Liver (tissue), 9 donors: ENCODE data around the gene RHBDF2. TPM values are rescaled to one million over a fixed set of nuclear protein-coding genes. Genes with fewer than 3 reads are reported as not detected.

Source experiments
- DNase-seq: peaks from one replicate; pipeline ENCODE4 v3.0.0-alpha.2; 2017; ENCODE audit warnings: low spot score
- H3K27ac ChIP-seq, 2 donors: one replicate each; pipeline ENCODE4 v1.7.0; 2013; ENCODE audit warnings: inconsistent platforms in 2 of 2, low read length in 2 of 2, control low read depth in 1 of 2, low read depth in 1 of 2, mild to moderate bottlenecking in 1 of 2
- H3K27me3 ChIP-seq, 4 donors: one replicate each; pipeline versions ENCODE4 v1.6.1 to v1.7.0; 2013; ENCODE audit warnings: low read length in 3 of 4, inconsistent platforms in 1 of 4, mild to moderate bottlenecking in 1 of 4, moderate library complexity in 1 of 4; ENCODE audit not compliant: control insufficient read depth in 4 of 4, insufficient read depth in 4 of 4
- H3K36me3 ChIP-seq, 4 donors: one replicate each; pipeline versions ENCODE4 v1.6.1 to v1.7.0; 2013; ENCODE audit warnings: low read length in 3 of 4, mild to moderate bottlenecking in 3 of 4, low read depth in 1 of 4, moderate library complexity in 1 of 4; ENCODE audit not compliant: control insufficient read depth in 4 of 4, insufficient read depth in 3 of 4
- H3K4me1 ChIP-seq, 4 donors: one replicate each; pipeline versions ENCODE4 v1.6.1 to v1.7.0; 2013; ENCODE audit warnings: low read length in 3 of 4, mild to moderate bottlenecking in 3 of 4, moderate library complexity in 1 of 4; ENCODE audit not compliant: control insufficient read depth in 4 of 4, insufficient read depth in 4 of 4
- H3K4me3 ChIP-seq, 3 donors: one replicate each; pipeline versions ENCODE4 v1.6.1 to v1.7.0; 2013; ENCODE audit warnings: low read length in 3 of 3, control low read depth in 1 of 3, low read depth in 1 of 3, mild to moderate bottlenecking in 1 of 3
- H3K9ac ChIP-seq, 2 donors: one replicate each; pipeline ENCODE4 v1.7.0; 2013; ENCODE audit warnings: low read length in 2 of 2, mild to moderate bottlenecking in 2 of 2, moderate library complexity in 2 of 2, control low read depth in 1 of 2, low read depth in 1 of 2
- H3K9me3 ChIP-seq, 4 donors: one replicate each; pipeline versions ENCODE4 v1.6.1 to v1.7.0; 2013; ENCODE audit warnings: low read length in 3 of 4; ENCODE audit not compliant: control insufficient read depth in 4 of 4
- EGR1 ChIP-seq, 2 donors: IDR thresholded peaks; 2 replicates each; pipeline ENCODE4 v1.6.1; 2016 to 2018; ENCODE audit warnings: antibody characterized with exemption in 2 of 2, low read depth in 2 of 2
- FOXA2 ChIP-seq: IDR thresholded peaks from 2 replicates; pipeline ENCODE4 v1.6.1; 2016; ENCODE audit warnings: antibody characterized with exemption
- GABPA ChIP-seq, 2 donors: IDR thresholded peaks in 1 of 2; conservative IDR thresholded peaks in 1 of 2; 2 replicates each; pipeline ENCODE4 v1.6.1; 2016; ENCODE audit warnings: antibody characterized with exemption in 2 of 2, mild to moderate bottlenecking in 1 of 2, moderate library complexity in 1 of 2
- HNF4G ChIP-seq: IDR thresholded peaks from 2 replicates; pipeline ENCODE4 v1.6.1; 2016; ENCODE audit warnings: antibody characterized with exemption
- JUND ChIP-seq, 2 donors: IDR thresholded peaks; 2 replicates each; pipeline ENCODE4 v1.6.1; 2016; ENCODE audit warnings: antibody characterized with exemption in 2 of 2
- RAD21 ChIP-seq, 2 donors: IDR thresholded peaks; 2 replicates each; pipeline ENCODE4 v1.6.1; 2016; ENCODE audit warnings: antibody characterized with exemption in 2 of 2, mild to moderate bottlenecking in 2 of 2
- RXRA ChIP-seq, 2 donors: IDR thresholded peaks; 2 replicates each; pipeline ENCODE4 v1.6.1; 2017 to 2018; ENCODE audit warnings: antibody characterized with exemption in 2 of 2, mild to moderate bottlenecking in 1 of 2
- SP1 ChIP-seq: IDR thresholded peaks from 2 replicates; pipeline ENCODE4 v1.6.1; 2018; ENCODE audit warnings: antibody characterized with exemption, mild to moderate bottlenecking
- TAF1 ChIP-seq: conservative IDR thresholded peaks from 2 replicates; pipeline ENCODE4 v1.6.1; 2016; ENCODE audit warnings: antibody characterized with exemption, mild to moderate bottlenecking
- YY1 ChIP-seq: IDR thresholded peaks from 2 replicates; pipeline ENCODE4 v1.6.1; 2016; ENCODE audit warnings: antibody characterized with exemption, mild to moderate bottlenecking
- WGBS: extraction: QIAGEN DNeasy Blood & Tissue Kit; methylation state at CpG from one replicate; pipeline ENCODE4 v1.1.7; 2013; 5-methylcytosine and 5-hydroxymethylcytosine counted together
- polyA plus RNA-seq, 2 donors: library from polyadenylated mRNA; stranded (reverse) in 1 of 2; unstranded in 1 of 2; fragments of 200-250 nt in 1 of 2; fragments of >200 nt in 1 of 2; fragmentation: Nextera tagmentation in 1 of 2; extraction: Ambion mirVana in 1 of 2; gene quantifications; one replicate each; pipeline versions ENCODE4 v1.2.1 to v1.2.3, GENCODE V29; 2013 to 2015
- total RNA-seq, 2 donors: library from RNA; depleted of rRNA; stranded (reverse); fragments of >200 nt; gene quantifications; one replicate each; pipeline ENCODE4 v1.2.3, GENCODE V29; 2014
- TF ChIP-seq, protein P1 (sequence below): IDR thresholded peaks from 2 replicates; pipeline ENCODE4 v1.6.1; 2016; ENCODE audit warnings: antibody characterized with exemption, mild to moderate bottlenecking
- TF ChIP-seq, protein P2 (sequence below): IDR thresholded peaks from 2 replicates; pipeline ENCODE4 v1.6.1; 2016; ENCODE audit warnings: antibody characterized with exemption
- donor health status: healthy.
- donor health status: healthy.
- donor health status: healthy.
- donor health status: healthy.
- donor health status: healthy.

The RHBDF2 gene
- total and polyA plus RNA-seq, 4 donors: 2.9 to 6.7 (median 4.6) TPM

DNA sequence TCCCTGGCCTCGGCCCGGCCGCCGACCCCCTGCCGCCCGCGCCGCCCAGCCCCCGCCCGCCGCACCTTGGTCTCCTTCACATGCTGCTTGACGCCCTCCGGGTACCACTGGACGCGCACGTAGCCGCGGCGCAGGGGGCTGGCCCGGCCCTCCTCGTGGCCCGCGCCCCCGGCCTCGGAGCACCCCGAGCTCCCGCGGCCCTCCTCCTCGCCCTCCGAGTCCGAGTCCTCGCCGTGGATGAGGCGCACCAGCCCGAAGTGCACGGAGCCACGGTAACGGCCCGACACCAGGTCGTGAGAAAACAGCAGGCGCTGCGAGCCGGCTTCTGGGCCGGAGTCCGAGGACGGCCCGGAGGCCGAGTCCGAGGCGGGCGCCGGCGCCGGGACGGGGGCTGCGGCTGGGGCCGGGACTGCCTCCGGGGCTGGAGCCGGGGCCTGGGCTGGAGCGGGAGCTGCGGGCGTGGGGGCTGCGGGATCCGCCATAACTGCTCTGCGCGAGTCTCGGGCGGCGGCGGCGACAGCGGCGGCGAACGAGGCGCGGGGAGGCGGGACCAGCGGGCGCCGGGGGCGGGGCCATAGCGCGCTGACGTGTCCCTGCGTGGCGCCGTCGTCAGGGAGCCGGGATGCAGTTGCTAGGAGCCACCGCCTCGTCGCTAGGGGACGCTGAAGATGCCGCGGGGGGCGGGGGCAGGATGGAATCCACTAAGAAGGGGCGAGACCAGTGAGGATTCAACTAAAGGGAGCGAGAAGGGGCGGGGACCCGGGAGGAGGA lies 48.4 kb downstream of the RHBDF2 start, which contains the start of gene UBE2O:
UBE2O (minus strand) TSS at position 493 of the 771 bp plus-strand sequence; CDS start at position 482, 11 bp downstream.
- peak within 1 kb of the TSS in 1 of 2 donors; percentile 69 for H3K9ac ChIP-seq
- TF ChIP-seq FOXA2 (no peak), JUND (IDR thresholded peaks at IDR 0.05) (no peak), HNF4G (no peak), YY1 (no peak), TAF1 (no peak), EGR1 (IDR thresholded peaks at IDR 0.05; ENCODE audit: low read depth in 2 of 2) (no peak), RAD21 (IDR thresholded peaks at IDR 0.05) (no peak)
- TF ChIP-seq, protein P1, sequence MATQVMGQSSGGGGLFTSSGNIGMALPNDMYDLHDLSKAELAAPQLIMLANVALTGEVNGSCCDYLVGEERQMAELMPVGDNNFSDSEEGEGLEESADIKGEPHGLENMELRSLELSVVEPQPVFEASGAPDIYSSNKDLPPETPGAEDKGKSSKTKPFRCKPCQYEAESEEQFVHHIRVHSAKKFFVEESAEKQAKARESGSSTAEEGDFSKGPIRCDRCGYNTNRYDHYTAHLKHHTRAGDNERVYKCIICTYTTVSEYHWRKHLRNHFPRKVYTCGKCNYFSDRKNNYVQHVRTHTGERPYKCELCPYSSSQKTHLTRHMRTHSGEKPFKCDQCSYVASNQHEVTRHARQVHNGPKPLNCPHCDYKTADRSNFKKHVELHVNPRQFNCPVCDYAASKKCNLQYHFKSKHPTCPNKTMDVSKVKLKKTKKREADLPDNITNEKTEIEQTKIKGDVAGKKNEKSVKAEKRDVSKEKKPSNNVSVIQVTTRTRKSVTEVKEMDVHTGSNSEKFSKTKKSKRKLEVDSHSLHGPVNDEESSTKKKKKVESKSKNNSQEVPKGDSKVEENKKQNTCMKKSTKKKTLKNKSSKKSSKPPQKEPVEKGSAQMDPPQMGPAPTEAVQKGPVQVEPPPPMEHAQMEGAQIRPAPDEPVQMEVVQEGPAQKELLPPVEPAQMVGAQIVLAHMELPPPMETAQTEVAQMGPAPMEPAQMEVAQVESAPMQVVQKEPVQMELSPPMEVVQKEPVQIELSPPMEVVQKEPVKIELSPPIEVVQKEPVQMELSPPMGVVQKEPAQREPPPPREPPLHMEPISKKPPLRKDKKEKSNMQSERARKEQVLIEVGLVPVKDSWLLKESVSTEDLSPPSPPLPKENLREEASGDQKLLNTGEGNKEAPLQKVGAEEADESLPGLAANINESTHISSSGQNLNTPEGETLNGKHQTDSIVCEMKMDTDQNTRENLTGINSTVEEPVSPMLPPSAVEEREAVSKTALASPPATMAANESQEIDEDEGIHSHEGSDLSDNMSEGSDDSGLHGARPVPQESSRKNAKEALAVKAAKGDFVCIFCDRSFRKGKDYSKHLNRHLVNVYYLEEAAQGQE: no peak
- H3K27me3 ChIP-seq: no peaks in the 10 kb centered on the region
- under 1% methylated on average over 101 of the region's 101 CpGs for WGBS
- H3K4me3 ChIP-seq: peak within 1 kb of the TSS; percentile 75 to 98 (median 80)
- peaks cover 0 to 12% (median 11%) of the 10 kb centered on the region in 4 donors for H3K4me1 ChIP-seq
- H3K27ac ChIP-seq: peak within 1 kb of the TSS; percentile 68 to 71
- DNase-seq: peak; percentile 95
- no peaks in the 10 kb centered on the region for H3K36me3 ChIP-seq
- no peaks in the 10 kb centered on the region for H3K9me3 ChIP-seq

DNA sequence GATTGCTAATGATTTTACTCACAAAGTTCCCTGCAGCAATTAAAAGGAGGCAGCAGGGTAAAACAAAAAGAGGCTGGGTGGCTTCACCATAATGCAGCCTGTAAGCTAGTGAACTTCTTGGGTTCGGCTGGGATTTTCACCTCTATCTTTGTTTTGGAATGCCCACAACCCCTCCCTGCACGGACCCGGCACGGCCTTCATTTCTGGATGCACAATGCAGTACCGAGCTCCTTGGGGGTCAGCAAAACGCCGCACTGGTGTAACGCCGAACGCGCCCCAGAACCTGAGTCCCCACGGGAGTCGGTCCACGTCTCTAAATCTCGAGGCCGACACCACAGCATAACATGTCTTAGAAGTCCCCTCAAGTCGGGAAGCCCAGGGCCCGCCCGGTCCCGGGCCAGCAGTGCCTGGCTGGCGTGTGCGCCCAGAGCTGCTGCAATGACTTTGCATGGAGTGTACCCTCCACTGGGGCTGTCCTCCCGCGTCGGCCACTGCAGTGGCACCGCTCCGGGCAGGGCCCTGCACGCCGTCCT lies 49.0 kb downstream of the RHBDF2 start:
- TF ChIP-seq SP1 (no peak), RAD21 (IDR thresholded peaks at IDR 0.05) (no peak), HNF4G (no peak), GABPA (IDR thresholded peaks at IDR 0.05 in 1 of 2, conservative IDR thresholded peaks at IDR 0.05 in 1 of 2) (no peak), EGR1 (IDR thresholded peaks at IDR 0.05; ENCODE audit: low read depth in 2 of 2) (no peak), FOXA2 (no peak), RXRA (IDR thresholded peaks at IDR 0.05) (no peak)
- TF ChIP-seq, protein P2, sequence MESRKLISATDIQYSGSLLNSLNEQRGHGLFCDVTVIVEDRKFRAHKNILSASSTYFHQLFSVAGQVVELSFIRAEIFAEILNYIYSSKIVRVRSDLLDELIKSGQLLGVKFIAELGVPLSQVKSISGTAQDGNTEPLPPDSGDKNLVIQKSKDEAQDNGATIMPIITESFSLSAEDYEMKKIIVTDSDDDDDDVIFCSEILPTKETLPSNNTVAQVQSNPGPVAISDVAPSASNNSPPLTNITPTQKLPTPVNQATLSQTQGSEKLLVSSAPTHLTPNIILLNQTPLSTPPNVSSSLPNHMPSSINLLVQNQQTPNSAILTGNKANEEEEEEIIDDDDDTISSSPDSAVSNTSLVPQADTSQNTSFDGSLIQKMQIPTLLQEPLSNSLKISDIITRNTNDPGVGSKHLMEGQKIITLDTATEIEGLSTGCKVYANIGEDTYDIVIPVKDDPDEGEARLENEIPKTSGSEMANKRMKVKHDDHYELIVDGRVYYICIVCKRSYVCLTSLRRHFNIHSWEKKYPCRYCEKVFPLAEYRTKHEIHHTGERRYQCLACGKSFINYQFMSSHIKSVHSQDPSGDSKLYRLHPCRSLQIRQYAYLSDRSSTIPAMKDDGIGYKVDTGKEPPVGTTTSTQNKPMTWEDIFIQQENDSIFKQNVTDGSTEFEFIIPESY: no peak
- Histone ChIP-seq H3K9ac (peak overlapping the region in 1 of 2 donors; percentile 69), H3K4me1 (peaks cover 0 to 12% (median 11%) of the 10 kb centered on the region in 4 donors), H3K27ac (no peak overlapping the region), H3K9me3 (no peaks in the 10 kb centered on the region), H3K36me3 (no peaks in the 10 kb centered on the region), H3K27me3 (no peaks in the 10 kb centered on the region), H3K4me3 (peak overlapping the region; percentile 54 to 98 (median 80))
- DNase-seq: peak; percentile 55
- 2% methylated on average over 29 of the region's 29 CpGs for WGBS
